Stimulated activated CD8-positive, alpha-beta memory T cell treated with anti-CD3 and anti-CD28 coated beads, Interleukin-4, amount 100 ng/mL, for 48 hours (primary cell): ENCODE data around the gene RASSF6.
"Not testable (repeated sequence)": the region's sequence is repeated elsewhere in the genome, so short reads cannot be mapped to it uniquely, and the experiment has no call there.

Experiments used
- DNase-seq: peaks from one replicate; pipeline ENCODE4 v3.0.0-alpha.2; 2020

The RASSF6 gene

GRCh38 chr4:73609706-73610105, 10.5 kb downstream of the RASSF6 start:
- no peak for DNase-seq

- DNase-seq = no peak
These were observed 11.3 kb downstream of the RASSF6 start for GRCh38 chr4:73608689-73609594.

GRCh38 chr4:73607375-73608033, 12.7 kb downstream of the RASSF6 start:
- DNase-seq = no peak

- no peak for DNase-seq
These were observed 13.7 kb downstream of the RASSF6 start for GRCh38 chr4:73606465-73606974.

GRCh38 chr4:73603854-73604584, 16.2 kb downstream of the RASSF6 start:
- DNase-seq = no peak

- DNase-seq = no peak
These were observed 16.9 kb downstream of the RASSF6 start for GRCh38 chr4:73603271-73603710.

- no peak for DNase-seq
These were observed 19.3 kb downstream of the RASSF6 start for GRCh38 chr4:73600954-73601353.

GRCh38 chr4:73599182-73599581, 21.1 kb downstream of the RASSF6 start:
- DNase-seq = no peak

GRCh38 chr4:73597594-73597993, 22.6 kb downstream of the RASSF6 start:
- no peak for DNase-seq

GRCh38 chr4:73597183-73597582, 23.1 kb downstream of the RASSF6 start:
- DNase-seq = not testable (repeated sequence)

- DNase-seq = no peak
These were observed 24.2 kb downstream of the RASSF6 start for GRCh38 chr4:73596001-73596400.

GRCh38 chr4:73593631-73594241, 26.5 kb downstream of the RASSF6 start:
- no peak for DNase-seq

GRCh38 chr4:73589887-73590801, 30.1 kb downstream of the RASSF6 start:
- DNase-seq = no peak

GRCh38 chr4:73589261-73589847, 30.9 kb downstream of the RASSF6 start:
- DNase-seq = no peak

GRCh38 chr4:73588613-73589012, 31.6 kb downstream of the RASSF6 start:
- no peak for DNase-seq

GRCh38 chr4:73586666-73587065, 33.6 kb downstream of the RASSF6 start:
- no peak for DNase-seq

GRCh38 chr4:73586040-73586439, 34.2 kb downstream of the RASSF6 start:
- no peak for DNase-seq

GRCh38 chr4:73585345-73585744, 34.9 kb downstream of the RASSF6 start:
- no peak for DNase-seq

- DNase-seq = no peak
These were observed 36.6 kb downstream of the RASSF6 start for GRCh38 chr4:73583666-73584065.

GRCh38 chr4:73577371-73577770, 42.9 kb downstream of the RASSF6 start:
- no peak for DNase-seq

- no peak for DNase-seq
These were observed 43.9 kb downstream of the RASSF6 start for GRCh38 chr4:73576381-73576780.
